Measurements from ENCODE around the gene DIS3L2. TPM values are rescaled to one million over a fixed set of nuclear protein-coding genes. Genes with fewer than 3 reads are reported as not detected.

DIS3L2 gene
- total and polyA plus RNA-seq, 2 experiments from 2014 or later, result 15.2 to 25.3 TPM

GRCh38 chr2:232341739-232342126, 380.2 kb downstream of the DIS3L2 start:
- Mint-ChIP-seq H3K27me3 (ENCODE audit: insufficient read depth, low read depth, poor library complexity) (peaks cover 16% of the 10 kb centered on the region), H3K36me3 (ENCODE audit: low read depth) (no peaks in the 10 kb centered on the region; the same call in 2 of the 3 replicates), H3K27ac (no peak overlapping the region)

More at GRCh38 chr2:232341739-232342126, 380.2 kb downstream of the DIS3L2 start:
- Histone ChIP-seq H3K79me2 (replicated peaks; ENCODE audit: insufficient read depth) (no peaks in the 10 kb centered on the region), H3K4me2 (no peak overlapping the region), H3K36me3 (ENCODE audit: insufficient read depth) (no peaks in the 10 kb centered on the region), H3F3A (replicated peaks; ENCODE audit: low read depth) (no peaks in the 10 kb centered on the region), H2AFZ (no peak overlapping the region), H3K4me3 (no peak overlapping the region), H3K27ac (ENCODE audit: low read depth) (no peak overlapping the region), H3K4me1 (ENCODE audit: insufficient read depth) (no peaks in the 10 kb centered on the region), H3K9me2 (ENCODE audit: insufficient read depth) (no peaks in the 10 kb centered on the region), H4K20me1 (replicated peaks; ENCODE audit: insufficient read depth) (no peaks in the 10 kb centered on the region), H3K27me3 (ENCODE audit: insufficient read depth) (no peaks in the 10 kb centered on the region)
- Mint-ChIP-seq H3K4me3 (no peak overlapping the region), H3K4me1 (0 out of 3 replicates have a peak, but pooled peaks cover 4% of the 10 kb centered on the region), H3K9me3 (peaks cover 3% of the 10 kb centered on the region; the same call in 1 of the 3 replicates)
- no peak for ATAC-seq
- no peak for DNase-seq (ENCODE audit: low spot score)
- TF ChIP-seq EZH2 (IDR thresholded peaks at IDR 0.05; ENCODE audit: low read depth, unreplicated experiment) (no peak), JUNB (IDR thresholded peaks at IDR 0.05; ENCODE audit: unreplicated experiment) (no peak), NANOG (IDR thresholded peaks at IDR 0.05; ENCODE audit: borderline replicate concordance) (no peak), CTCF (conservative IDR thresholded peaks at IDR 0.05; ENCODE audit: low read depth in 2 of 2) (no peak), ZNF114 (CRISPR knock-in tag; IDR thresholded peaks at IDR 0.05) (no peak), REST (IDR thresholded peaks at IDR 0.05; ENCODE audit: unreplicated experiment) (no peak), EZH2phosphoT487 (IDR thresholded peaks at IDR 0.05; ENCODE audit: unreplicated experiment) (no peak), CREB1 (CRISPR knock-in tag; IDR thresholded peaks at IDR 0.05; ENCODE audit: low read depth) (no peak), ZNF331 (CRISPR knock-in tag; IDR thresholded peaks at IDR 0.05; ENCODE audit: low read depth) (no peak), STAT1 (IDR thresholded peaks at IDR 0.05; ENCODE audit: unreplicated experiment) (no peak), POLR2AphosphoS5 (IDR thresholded peaks at IDR 0.05; ENCODE audit: low read depth) (no peak), ZNF462 (CRISPR knock-in tag; IDR thresholded peaks at IDR 0.05) (no peak)
- TF ChIP-seq, protein P1, sequence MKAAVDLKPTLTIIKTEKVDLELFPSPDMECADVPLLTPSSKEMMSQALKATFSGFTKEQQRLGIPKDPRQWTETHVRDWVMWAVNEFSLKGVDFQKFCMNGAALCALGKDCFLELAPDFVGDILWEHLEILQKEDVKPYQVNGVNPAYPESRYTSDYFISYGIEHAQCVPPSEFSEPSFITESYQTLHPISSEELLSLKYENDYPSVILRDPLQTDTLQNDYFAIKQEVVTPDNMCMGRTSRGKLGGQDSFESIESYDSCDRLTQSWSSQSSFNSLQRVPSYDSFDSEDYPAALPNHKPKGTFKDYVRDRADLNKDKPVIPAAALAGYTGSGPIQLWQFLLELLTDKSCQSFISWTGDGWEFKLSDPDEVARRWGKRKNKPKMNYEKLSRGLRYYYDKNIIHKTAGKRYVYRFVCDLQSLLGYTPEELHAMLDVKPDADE (IDR thresholded peaks at IDR 0.05), result no peak
